Hepatocyte (in vitro differentiated cells): ENCODE results near the gene WNT8B. TPM values are rescaled to one million over a fixed set of nuclear protein-coding genes. Genes with fewer than 3 reads are reported as not detected.

Experiments
- DNase-seq: peaks from one replicate; pipeline ENCODE4 v3.0.0-alpha.2; 2016; ENCODE audit warnings: low spot score
- H2AFZ ChIP-seq: fragments of 200-600 bp; sonication (generic); 2 replicates; pipeline ENCODE4 v1.6.0; 2016; ENCODE audit warnings: antibody characterized with exemption, mild to moderate bottlenecking
- H3K27ac ChIP-seq: fragments of 200-600 bp; sonication (generic); 2 replicates; pipeline ENCODE4 v1.5.1; 2016; ENCODE audit warnings: mild to moderate bottlenecking
- H3K27me3 ChIP-seq: fragments of 200-600 bp; sonication (generic); 2 replicates; pipeline ENCODE4 v1.6.1; 2016
- H3K36me3 ChIP-seq: fragments of 200-600 bp; sonication (generic); replicated peaks from 2 replicates; pipeline ENCODE4 v1.5.1; 2016; ENCODE audit warnings: low read depth; ENCODE audit not compliant: insufficient read depth
- H3K4me1 ChIP-seq: fragments of 200-600 bp; sonication (generic); 2 replicates; pipeline ENCODE4 v1.5.1; 2016; ENCODE audit warnings: mild to moderate bottlenecking, moderate library complexity; ENCODE audit not compliant: insufficient read depth
- H3K4me2 ChIP-seq: fragments of 200-600 bp; sonication (generic); 2 replicates; pipeline ENCODE4 v1.6.0; 2016
- H3K4me3 ChIP-seq: fragments of 200-600 bp; sonication (generic); 2 replicates; pipeline ENCODE4 v1.5.1; 2016; ENCODE audit warnings: mild to moderate bottlenecking
- H3K79me2 ChIP-seq: fragments of 200-600 bp; sonication (generic); 2 replicates; pipeline ENCODE4 v1.6.0; 2017; ENCODE audit warnings: mild to moderate bottlenecking
- H3K9me2 ChIP-seq: fragments of 200-600 bp; sonication (generic); replicated peaks from 2 replicates; pipeline ENCODE4 v1.6.0; 2017; ENCODE audit warnings: mild to moderate bottlenecking; ENCODE audit not compliant: insufficient read depth
- H3K9me3 ChIP-seq: fragments of 200-600 bp; sonication (generic); 2 replicates; pipeline ENCODE4 v1.5.1; 2016; ENCODE audit warnings: low read depth, mild to moderate bottlenecking
- H4K20me1 ChIP-seq: fragments of 200-600 bp; sonication (generic); 2 replicates; pipeline ENCODE4 v1.6.0; 2016; ENCODE audit warnings: mild to moderate bottlenecking; ENCODE audit not compliant: insufficient read depth, poor library complexity, severe bottlenecking
- CTCF ChIP-seq: fragments of 200-600 bp; sonication (generic); IDR thresholded peaks from 2 replicates; pipeline ENCODE4 v1.5.1; 2016; ENCODE audit warnings: antibody characterized with exemption, mild to moderate bottlenecking; ENCODE audit not compliant: poor library complexity
- EZH2 ChIP-seq: fragments of 200-600 bp; sonication (generic); IDR thresholded peaks from 2 replicates; pipeline ENCODE4 v1.6.1; 2016; ENCODE audit warnings: antibody characterized with exemption, mild to moderate bottlenecking, borderline replicate concordance
- EZH2phosphoT487 ChIP-seq: fragments of 200-600 bp; sonication (generic); IDR thresholded peaks from one replicate; pipeline ENCODE4 v1.6.1; 2018; ENCODE audit warnings: antibody characterized with exemption, mild to moderate bottlenecking, low read depth, moderate library complexity; ENCODE audit not compliant: unreplicated experiment, severe bottlenecking
- WGBS: methylation state at CpG from one replicate; pipeline ENCODE4 v1.1.6; 2016; ENCODE audit warnings: low lambda C conversion rate; ENCODE audit errors: missing lambda C conversion rate; 5-methylcytosine and 5-hydroxymethylcytosine counted together
- polyA plus RNA-seq: library from polyadenylated mRNA; unstranded; fragments of >200 nt; fragmentation: Nextera tagmentation; extraction: Ambion mirVana; gene quantifications from 2 replicates; pipeline ENCODE4 v1.2.1, GENCODE V29; 2016
- total RNA-seq: library from RNA; depleted of rRNA; stranded (reverse); fragments of >200 nt; gene quantifications from 2 replicates; pipeline ENCODE4 v1.2.3, GENCODE V29; 2014

The WNT8B gene
- total and polyA plus RNA-seq, 2 experiments from 2014 or later, result not detected

GRCh38 chr10:100427374-100427773, 35.4 kb upstream of the WNT8B start:
- no peaks in the 10 kb centered on the region for H4K20me1 ChIP-seq
- H3K36me3 ChIP-seq, result no peaks in the 10 kb centered on the region
- H3K9me2 ChIP-seq, result no peaks in the 10 kb centered on the region
- no peaks in the 10 kb centered on the region for H3K9me3 ChIP-seq
- H2AFZ ChIP-seq, result no peak overlapping the region
- no peaks in the 10 kb centered on the region for H3K27me3 ChIP-seq
- TF ChIP-seq CTCF (no peak), EZH2phosphoT487 (no peak), EZH2 (no peak)
- 96% methylated on average over 2 of the region's 2 CpGs for whole genome bisulfite sequencing
- H3K79me2 ChIP-seq, result no peaks in the 10 kb centered on the region
- no peak for DNase-seq
- no peak overlapping the region for H3K4me3 ChIP-seq
- no peak overlapping the region for H3K4me2 ChIP-seq
- H3K27ac ChIP-seq, result no peak overlapping the region
- H3K4me1 ChIP-seq, result peaks cover 9% of the 10 kb centered on the region

- Histone ChIP-seq H3K9me2 (no peaks in the 10 kb centered on the region), H2AFZ (no peak overlapping the region), H3K4me2 (no peak overlapping the region), H3K36me3 (no peaks in the 10 kb centered on the region), H4K20me1 (no peaks in the 10 kb centered on the region), H3K27ac (no peak overlapping the region), H3K4me1 (no peaks in the 10 kb centered on the region), H3K79me2 (no peaks in the 10 kb centered on the region), H3K4me3 (no peak overlapping the region), H3K9me3 (no peaks in the 10 kb centered on the region), H3K27me3 (no peaks in the 10 kb centered on the region)
- 32% methylated on average over 13 of the region's 13 CpGs for WGBS
- DNase-seq, result peak; percentile 96
- TF ChIP-seq CTCF, result peak; percentile 100
- no peak for TF ChIP-seq EZH2
Observed at GRCh38 chr10:100433253-100434240, 29.3 kb upstream of the WNT8B start.

- no peak overlapping the region for H3K4me2 ChIP-seq
- no peaks in the 10 kb centered on the region for H3K36me3 ChIP-seq
- H3K9me3 ChIP-seq, result no peaks in the 10 kb centered on the region
- no peak overlapping the region for H2AFZ ChIP-seq
- DNase-seq, result no peak
- no peaks in the 10 kb centered on the region for H3K4me1 ChIP-seq
- no peaks in the 10 kb centered on the region for H3K79me2 ChIP-seq
- 54% methylated on average over 3 of the region's 3 CpGs for WGBS
- H3K9me2 ChIP-seq, result no peaks in the 10 kb centered on the region
- H4K20me1 ChIP-seq, result no peaks in the 10 kb centered on the region
- H3K27ac ChIP-seq, result no peak overlapping the region
- no peaks in the 10 kb centered on the region for H3K27me3 ChIP-seq
- TF ChIP-seq EZH2 (no peak), EZH2phosphoT487 (no peak), CTCF (no peak)
- no peak overlapping the region for H3K4me3 ChIP-seq
Observed at GRCh38 chr10:100436255-100436654, 26.6 kb upstream of the WNT8B start.
